ENCODE measurements around the gene DIP2B. TPM values are rescaled to one million over a fixed set of nuclear protein-coding genes. Genes with fewer than 3 reads are reported as not detected.

DIP2B gene
- polyA plus RNA-seq, 1 of the 3 experiments (the other 2 are of a cell fraction), result 6.6 TPM

GRCh38 chr12:50620978-50621360, 116.2 kb downstream of the DIP2B start:
- Histone ChIP-seq H3K9me2 (no peaks in the 10 kb centered on the region), H3K27ac (ENCODE audit: low read depth in 2 of 2, low read length in 1 of 2) (peak overlapping the region; percentile 18 to 72; a peak in 3 of 4 replicates), H3F3A (replicated peaks; ENCODE audit: insufficient read depth) (peaks cover 33% of the 10 kb centered on the region), H2AFZ (ENCODE audit: low read depth) (no peak overlapping the region), H3K9me3 (no peaks in the 10 kb centered on the region), H4K20me1 (ENCODE audit: insufficient read depth) (no peaks in the 10 kb centered on the region; the same call in 1 of the 2 replicates), H3K4me1 (ENCODE audit: control insufficient read depth in 1 of 2, insufficient read depth in 2 of 2, low read depth in 1 of 2, low read length in 1 of 2) (peaks cover 17 to 54% of the 10 kb centered on the region in 2 experiments), H3K4me3 (ENCODE audit: low read depth in 2 of 2, low read length in 1 of 2) (no peak overlapping the region), H3K79me2 (ENCODE audit: insufficient read depth) (peaks cover 46% of the 10 kb centered on the region; the same call in 1 of the 2 replicates), H3K27me3 (ENCODE audit: insufficient read depth) (no peaks in the 10 kb centered on the region), H3K9ac (no peak overlapping the region), H3K36me3 (replicated peaks in 1 of 2; ENCODE audit: control insufficient read depth in 1 of 2, insufficient read depth in 2 of 2, low read length in 1 of 2) (no peaks in the 10 kb centered on the region), H3K4me2 (peak overlapping the region; percentile 50; the same call in 1 of the 2 replicates)
- no peak for DNase-seq
- WGBS (ENCODE audit: low lambda C conversion rate), result 45% methylated on average over 1 of the region's 1 CpG
- CTCF ChIA-PET, result interaction anchor here (1.3 to 2.7 kb wide), 2 partner anchors 78 to 116 kb away, joined by 3 to 9 read pairs; partner anchors contain the start of gene DIP2B
- TF ChIP-seq YY1 (IDR thresholded peaks at IDR 0.05; ENCODE audit: low read depth) (no peak), TEAD4 (IDR thresholded peaks at IDR 0.05; ENCODE audit: borderline replicate concordance, insufficient read depth) (0 out of 2 replicates have a peak, but pooled peaks have one; percentile 4), EP300 (IDR thresholded peaks at IDR 0.05; ENCODE audit: borderline replicate concordance in 1 of 2, low read depth in 1 of 2, low read length in 1 of 2) (no peak)
- POLR2A ChIA-PET, result no interaction called here

DNA sequence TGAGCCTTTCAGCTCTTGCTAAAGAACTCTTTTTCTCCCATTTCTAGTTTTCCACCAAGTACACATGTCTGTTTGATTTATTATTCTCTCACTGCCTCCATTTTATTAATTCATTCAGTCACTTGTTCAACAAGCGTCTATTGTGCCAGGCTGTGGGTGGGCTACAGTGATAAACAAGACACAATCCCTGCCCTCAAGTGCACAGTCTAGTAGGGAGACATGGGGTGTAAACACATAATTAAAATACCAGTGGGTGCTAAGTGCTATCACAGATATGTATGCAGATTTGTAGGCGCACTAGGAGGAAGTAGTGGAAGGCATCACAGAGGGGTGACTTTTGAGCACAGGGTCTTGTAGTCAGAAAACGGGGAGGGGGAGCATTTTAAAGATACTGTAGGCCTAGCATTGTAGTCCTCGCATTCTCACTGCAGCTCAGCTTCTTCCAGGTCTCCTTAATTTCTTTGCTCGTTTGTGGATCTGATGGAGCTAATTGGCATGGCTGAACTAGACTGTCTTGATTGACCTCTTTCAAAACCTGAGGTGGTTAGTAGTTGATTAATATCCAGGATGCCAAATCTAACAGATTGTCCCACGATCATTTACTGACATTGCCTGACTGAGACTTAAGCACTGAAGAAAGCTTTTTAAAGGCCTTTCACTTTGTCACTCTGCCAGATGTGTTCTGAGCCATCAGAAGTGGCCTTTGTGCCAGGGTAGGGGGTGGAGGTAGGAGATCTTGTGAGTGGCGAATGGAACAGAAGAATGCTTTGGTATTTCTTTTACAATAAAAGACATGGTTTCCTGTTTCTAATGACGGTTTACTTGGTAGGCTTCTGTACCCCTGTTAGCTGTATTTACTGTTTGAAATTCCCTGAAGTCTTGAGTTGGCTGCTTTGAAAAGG, 116.9 kb downstream of the DIP2B start:
- Histone ChIP-seq H3K4me3 (ENCODE audit: low read depth in 2 of 2, low read length in 1 of 2) (no peak overlapping the region), H3K79me2 (ENCODE audit: insufficient read depth) (peaks cover 46% of the 10 kb centered on the region; the same call in 1 of the 2 replicates), H2AFZ (ENCODE audit: low read depth) (no peak overlapping the region), H3F3A (replicated peaks; ENCODE audit: insufficient read depth) (peaks cover 33% of the 10 kb centered on the region), H3K4me1 (ENCODE audit: control insufficient read depth in 1 of 2, insufficient read depth in 2 of 2, low read depth in 1 of 2, low read length in 1 of 2) (peaks cover 17 to 54% of the 10 kb centered on the region in 2 experiments), H3K9me3 (no peaks in the 10 kb centered on the region), H3K27me3 (ENCODE audit: insufficient read depth) (no peaks in the 10 kb centered on the region), H4K20me1 (ENCODE audit: insufficient read depth) (no peaks in the 10 kb centered on the region; the same call in 1 of the 2 replicates), H3K9me2 (no peaks in the 10 kb centered on the region), H3K27ac (ENCODE audit: low read depth in 2 of 2, low read length in 1 of 2) (peak overlapping the region in 1 of 2 experiments; percentile 72; a peak in 2 of 4 replicates), H3K4me2 (peak overlapping the region; percentile 50; the same call in 1 of the 2 replicates), H3K36me3 (replicated peaks in 1 of 2; ENCODE audit: control insufficient read depth in 1 of 2, insufficient read depth in 2 of 2, low read length in 1 of 2) (peaks cover 0 to 3% of the 10 kb centered on the region in 2 experiments), H3K9ac (no peak overlapping the region)
- WGBS (ENCODE audit: low lambda C conversion rate), result 83% methylated on average over 8 of the region's 8 CpGs
- CTCF ChIA-PET, result interaction anchor here (1.3 to 2.7 kb wide), 2 partner anchors 79 to 117 kb away, joined by 3 to 9 read pairs; partner anchors contain the start of gene DIP2B
- POLR2A ChIA-PET, result no interaction called here
- DNase-seq, result no peak
- no peak for TF ChIP-seq EZH2phosphoT487 (IDR thresholded peaks at IDR 0.05; ENCODE audit: borderline replicate concordance, low read depth)
- TF ChIP-seq MEF2A (IDR thresholded peaks at IDR 0.05; ENCODE audit: borderline replicate concordance, low read depth), result no peak
- no peak for TF ChIP-seq IRF3 (IDR thresholded peaks at IDR 0.05; ENCODE audit: low read depth, low read length)
- TF ChIP-seq ELF1 (IDR thresholded peaks at IDR 0.05), result no peak
- TF ChIP-seq CHD2 (IDR thresholded peaks at IDR 0.05; ENCODE audit: low read length, partially characterized antibody), result no peak
- no peak for TF ChIP-seq GATA2 (CRISPR knock-in tag; IDR thresholded peaks at IDR 0.05)
- TF ChIP-seq JUND (IDR thresholded peaks at IDR 0.05), result no peak
- no peak for TF ChIP-seq RFX5 (IDR thresholded peaks at IDR 0.05; ENCODE audit: low read length)
- no peak for TF ChIP-seq EP300 (IDR thresholded peaks at IDR 0.05; ENCODE audit: borderline replicate concordance in 1 of 2, low read depth in 1 of 2, low read length in 1 of 2)
- TF ChIP-seq CTCF (IDR thresholded peaks at IDR 0.05), result no peak
- no peak for TF ChIP-seq NFIC (IDR thresholded peaks at IDR 0.05; ENCODE audit: borderline replicate concordance)
- TF ChIP-seq, protein P1, sequence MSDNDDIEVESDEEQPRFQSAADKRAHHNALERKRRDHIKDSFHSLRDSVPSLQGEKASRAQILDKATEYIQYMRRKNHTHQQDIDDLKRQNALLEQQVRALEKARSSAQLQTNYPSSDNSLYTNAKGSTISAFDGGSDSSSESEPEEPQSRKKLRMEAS (IDR thresholded peaks at IDR 0.05; ENCODE audit: low read depth), result no peak
- TF ChIP-seq RAD21 (IDR thresholded peaks at IDR 0.05; ENCODE audit: low read length), result no peak
- TF ChIP-seq GABPA (IDR thresholded peaks at IDR 0.05; ENCODE audit: low read depth), result no peak
- TF ChIP-seq FOXM1 (IDR thresholded peaks at IDR 0.05; ENCODE audit: low read depth), result no peak
- no peak for TF ChIP-seq SMC3 (IDR thresholded peaks at IDR 0.05; ENCODE audit: low read depth, low read length)
- no peak for TF ChIP-seq USF2 (IDR thresholded peaks at IDR 0.05; ENCODE audit: borderline replicate concordance, low read depth, low read length)
- no peak for TF ChIP-seq RXRA (IDR thresholded peaks at IDR 0.05; ENCODE audit: borderline replicate concordance, low read depth)
